ENCODE data around the gene POMT2.

DNA sequence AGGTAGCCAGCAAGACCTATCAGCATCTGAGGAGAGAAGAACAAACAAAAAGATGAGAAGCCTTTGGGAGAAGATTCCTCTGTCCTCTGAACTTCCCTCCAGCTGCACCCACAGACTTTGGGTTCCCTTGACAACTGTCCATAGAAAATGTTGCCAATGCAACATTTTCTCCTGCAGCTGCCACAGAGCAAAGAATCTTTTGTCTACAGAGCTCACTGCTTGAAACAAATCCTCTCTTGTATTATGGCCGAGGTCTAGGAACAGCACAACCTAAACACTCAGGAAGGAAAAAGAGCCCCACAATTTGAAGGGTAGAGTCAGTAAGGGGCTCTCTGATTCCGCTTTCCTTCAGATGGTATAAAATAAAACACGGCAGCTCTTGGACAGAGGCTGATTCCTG, 14.3 kb downstream of the POMT2 start:
- TF ChIP-seq HDGF (IDR thresholded peaks at IDR 0.05; ENCODE audit: borderline replicate concordance), result no peak
- no peak for TF ChIP-seq SP1 (IDR thresholded peaks at IDR 0.05)
- TF ChIP-seq SUZ12 (IDR thresholded peaks at IDR 0.05), result no peak
- no peak for TF ChIP-seq LEF1 (IDR thresholded peaks at IDR 0.05; ENCODE audit: borderline replicate concordance)
- TF ChIP-seq FOXM1 (IDR thresholded peaks at IDR 0.05; ENCODE audit: borderline replicate concordance), result no peak
- TF ChIP-seq FOXA1 (IDR thresholded peaks at IDR 0.05), result no peak
- no peak for TF ChIP-seq L3MBTL2 (conservative IDR thresholded peaks at IDR 0.05)
- no peak for TF ChIP-seq BHLHE40 (IDR thresholded peaks at IDR 0.05; ENCODE audit: borderline replicate concordance)
- TF ChIP-seq TARDBP (IDR thresholded peaks at IDR 0.05), result no peak
- no peak for TF ChIP-seq ZNF384 (IDR thresholded peaks at IDR 0.05)
- TF ChIP-seq ELF4 (IDR thresholded peaks at IDR 0.05), result no peak
- TF ChIP-seq CTBP1 (IDR thresholded peaks at IDR 0.05; ENCODE audit: borderline replicate concordance), result no peak
- no peak for TF ChIP-seq FOXK2 (IDR thresholded peaks at IDR 0.05)
- no peak for TF ChIP-seq ARNT (IDR thresholded peaks at IDR 0.05)

Measured in HEK293T (cell line).